HepG2 (cell line): ENCODE results near the gene PDIA6. TPM values are rescaled to one million over a fixed set of nuclear protein-coding genes. Genes with fewer than 3 reads are reported as not detected.

Experiments used
- ATAC-seq: fragments of 200-7000 bp; cut with Tn5 transposase; 3 replicates; pipeline ENCODE4 v1.9.1; 2020; ENCODE audit warnings: mild to moderate bottlenecking, moderate library complexity
- BruUV-seq: library from RNA; stranded (reverse); fragments of 400-500 nt; replicated peaks from 2 replicates; lab custom pipeline; 2021; lab: Mats Ljungman, UMichigan
- CTCF ChIA-PET: fragments of 300-600 bp; formaldehyde crosslinking; extraction: SDS; loops from one replicate; lab custom pipeline; 2021; ENCODE audit warnings: low total read pairs, inconsistent platforms, low intra/inter-chr PET ratio; lab: Yijun Ruan, JAX
- POLR2A ChIA-PET: fragments of 350-600 bp; sonication (Branson Sonifier 250); formaldehyde crosslinking; loops from one replicate; lab custom pipeline; 2020; ENCODE audit warnings: antibody characterized with exemption, inconsistent platforms; lab: Yijun Ruan, JAX
- DNase-seq: peaks from one replicate; pipeline ENCODE4 v3.0.0-alpha.2; 2015; ENCODE audit warnings: low spot score
- FAIRE-seq: peaks from 3 replicates; lab custom pipeline; 2011; peaks lifted over from hg19 to GRCh38; lab: Jason Lieb, UNC
- H2AFZ ChIP-seq: one replicate; pipeline ENCODE4 v1.6.1; 2011; ENCODE audit warnings: low read length, inconsistent platforms
- H3K27ac ChIP-seq: fragments of 300-600 bp; 3 replicates; pipeline ENCODE4 v1.8.0; 2011; ENCODE audit warnings: mixed run types, mild to moderate bottlenecking, mixed read lengths, low read length, inconsistent platforms; ENCODE audit not compliant: insufficient read depth; ENCODE audit errors: extremely low read length
- H3K27me3 ChIP-seq, 2 experiments: fragments of 200-600 bp in 1 of 2; 2 replicates in 1 of 2; 3 replicates in 1 of 2; pipeline versions ENCODE4 v1.6.0 to v1.8.0; 2011; ENCODE audit warnings: low read length in 2 of 2, mild to moderate bottlenecking in 2 of 2, moderate library complexity in 2 of 2, inconsistent platforms in 1 of 2; ENCODE audit not compliant: insufficient read depth in 2 of 2, control insufficient read depth in 1 of 2
- H3K36me3 ChIP-seq, 2 experiments: fragments of 200-600 bp in 1 of 2; replicated peaks in 1 of 2; 2 replicates in 1 of 2; 3 replicates in 1 of 2; pipeline versions ENCODE4 v1.5.1 to v1.8.0; 2011; ENCODE audit warnings: low read length in 2 of 2, inconsistent platforms in 1 of 2; ENCODE audit not compliant: insufficient read depth in 2 of 2, control insufficient read depth in 1 of 2
- H3K4me1 ChIP-seq: 2 replicates; pipeline ENCODE4 v1.5.1; 2012; ENCODE audit warnings: low read length, inconsistent platforms; ENCODE audit not compliant: insufficient read depth
- H3K4me2 ChIP-seq: 2 replicates; pipeline ENCODE4 v1.6.0; 2011; ENCODE audit warnings: low read depth, low read length, inconsistent platforms
- H3K4me3 ChIP-seq, 3 experiments: fragments of 200-600 bp in 1 of 3; sonication (generic), shearing (Covaris generic) in 1 of 3; replicated peaks in 1 of 3; 2 replicates each; pipeline ENCODE4 v1.5.1; 2011 to 2016; ENCODE audit warnings: low read length in 3 of 3, inconsistent platforms in 2 of 3, low read depth in 2 of 3, mild to moderate bottlenecking in 2 of 3, control low read depth in 1 of 3, mixed read lengths in 1 of 3; ENCODE audit not compliant: insufficient read depth in 1 of 3
- H3K79me2 ChIP-seq: one replicate; pipeline ENCODE4 v1.6.1; 2011; ENCODE audit warnings: low read length, inconsistent platforms; ENCODE audit not compliant: insufficient read depth
- H3K9ac ChIP-seq: 2 replicates; pipeline ENCODE4 v1.6.0; 2011; ENCODE audit warnings: mild to moderate bottlenecking, low read depth, low read length, inconsistent platforms; ENCODE audit not compliant: insufficient read depth
- H3K9me3 ChIP-seq: 2 replicates; pipeline ENCODE4 v1.5.1; 2012; ENCODE audit warnings: mild to moderate bottlenecking, low read length
- H4K20me1 ChIP-seq: 2 replicates; pipeline ENCODE4 v1.6.0; 2011; ENCODE audit warnings: inconsistent platforms, mild to moderate bottlenecking, low read length, moderate library complexity; ENCODE audit not compliant: insufficient read depth
- AGO2 ChIP-seq: fragments of 200-400 bp; formaldehyde crosslinking; optimal IDR thresholded peaks from 2 replicates; pipeline ENCODE3; 2017; ENCODE audit warnings: mild to moderate bottlenecking, low read depth, low read length, moderate library complexity
- CENPX ChIP-seq: sonication (generic); formaldehyde crosslinking; IDR thresholded peaks from 2 replicates; pipeline ENCODE4 v1.9.0; 2021; ENCODE audit warnings: mild to moderate bottlenecking, missing genetic modification reagents, moderate library complexity
- HMGXB4 ChIP-seq, 2 experiments: sonication (generic) in 1 of 2; formaldehyde crosslinking in 1 of 2; IDR thresholded peaks; 2 replicates each; pipeline versions ENCODE4 v1.4.0 to v1.6.1; 2018 to 2020; ENCODE audit warnings: missing genetic modification reagents in 2 of 2, borderline replicate concordance in 1 of 2, low read depth in 1 of 2, mild to moderate bottlenecking in 1 of 2, missing biosample characterization in 1 of 2
- KAT2B ChIP-seq: fragments of 150-350 bp; IDR thresholded peaks from 2 replicates; pipeline ENCODE4 v1.6.1; 2014; ENCODE audit warnings: low read depth, low read length, borderline replicate concordance
- KLF6 ChIP-seq: IDR thresholded peaks from 2 replicates; pipeline ENCODE4 v1.8.0; 2016; ENCODE audit warnings: missing biosample characterization, missing genetic modification reagents
- MYPOP ChIP-seq: sonication (generic); formaldehyde crosslinking; IDR thresholded peaks from 2 replicates; pipeline ENCODE4 v1.8.1; 2023; ENCODE audit warnings: mild to moderate bottlenecking, moderate library complexity, missing genetic modification reagents
- NFE2L1 ChIP-seq: sonication (generic); formaldehyde crosslinking; IDR thresholded peaks from 2 replicates; pipeline ENCODE4 v1.4.0; 2020; ENCODE audit warnings: missing genetic modification reagents, mild to moderate bottlenecking, borderline replicate concordance
- NR2F6 ChIP-seq, 2 experiments: IDR thresholded peaks; 2 replicates each; pipeline ENCODE4 v1.6.1; 2016; ENCODE audit warnings: antibody characterized with exemption in 1 of 2, mild to moderate bottlenecking in 1 of 2
- RFX5 ChIP-seq: IDR thresholded peaks from 2 replicates; pipeline ENCODE4 v1.6.1; 2011; ENCODE audit warnings: low read depth, low read length, improper control_type of control experiment
- ZMAT3 ChIP-seq: sonication (generic); formaldehyde crosslinking; conservative IDR thresholded peaks from 2 replicates; pipeline ENCODE4 v1.7.0; 2021; ENCODE audit warnings: missing genetic modification reagents
- ZNF260 ChIP-seq: sonication (generic); formaldehyde crosslinking; IDR thresholded peaks from 2 replicates; pipeline ENCODE4 v1.4.0; 2020; ENCODE audit warnings: missing genetic modification reagents, low read depth, mild to moderate bottlenecking, borderline replicate concordance
- ZNF263 ChIP-seq: sonication (generic); formaldehyde crosslinking; IDR thresholded peaks from 2 replicates; pipeline ENCODE4 v1.4.0; 2020; ENCODE audit warnings: missing genetic modification reagents
- WGBS: methylation state at CpG from one replicate; pipeline ENCODE4 v1.1.6; 2017; ENCODE audit warnings: low lambda C conversion rate; 5-methylcytosine and 5-hydroxymethylcytosine counted together
- in situ Hi-C: cut with HindIII; loops from 2 replicates; pipeline ENCODE4 v1.10.0; 2017; ENCODE audit warnings: low pct_unique_long_range_greater_than_20kb; ENCODE audit not compliant: extremely low pct_ligation_motif_present
- intact Hi-C: fragments of 100-400 bp; cut with micrococcal nuclease; formaldehyde crosslinking; loops from one replicate; pipeline ENCODE4 v1.10.0; 2022; ENCODE audit not compliant: unreplicated experiment
- polyA plus RNA-seq, 8 experiments: library from polyadenylated mRNA; depleted of rRNA in 3 of 8; stranded (reverse) in 7 of 8; unstranded in 1 of 8; fragments of >200 nt; fragmentation: Illumina TruSeq in 4 of 8; extraction: Trizol in 4 of 8; gene quantifications; 2 replicates each; pipeline versions ENCODE4 v1.2.1 to v1.2.3, GENCODE V29; 2011 to 2016; ENCODE audit warnings: low read depth in 4 of 8, missing spikeins in 1 of 8, mixed read lengths in 1 of 8; ENCODE audit not compliant: insufficient read depth in 1 of 8
- total RNA-seq, 5 experiments: library from RNA; depleted of rRNA; stranded (reverse); fragments of >200 nt; fragmentation: Illumina TruSeq; extraction: Trizol; gene quantifications; 2 replicates each; pipeline ENCODE4 v1.2.3, GENCODE V29; 2016; ENCODE audit warnings: low read depth in 1 of 5
- TF ChIP-seq, protein P1 (sequence below): sonication (generic); formaldehyde crosslinking; IDR thresholded peaks from 2 replicates; pipeline ENCODE4 v1.8.0; 2022; ENCODE audit warnings: mild to moderate bottlenecking, missing genetic modification reagents; ENCODE audit not compliant: insufficient replicate concordance

The PDIA6 gene
- total and polyA plus RNA-seq, 2 of the 13 experiments (the other 11 are each of a cell fraction or from before 2014, with no cell fraction given), result 586 to 642 TPM

DNA sequence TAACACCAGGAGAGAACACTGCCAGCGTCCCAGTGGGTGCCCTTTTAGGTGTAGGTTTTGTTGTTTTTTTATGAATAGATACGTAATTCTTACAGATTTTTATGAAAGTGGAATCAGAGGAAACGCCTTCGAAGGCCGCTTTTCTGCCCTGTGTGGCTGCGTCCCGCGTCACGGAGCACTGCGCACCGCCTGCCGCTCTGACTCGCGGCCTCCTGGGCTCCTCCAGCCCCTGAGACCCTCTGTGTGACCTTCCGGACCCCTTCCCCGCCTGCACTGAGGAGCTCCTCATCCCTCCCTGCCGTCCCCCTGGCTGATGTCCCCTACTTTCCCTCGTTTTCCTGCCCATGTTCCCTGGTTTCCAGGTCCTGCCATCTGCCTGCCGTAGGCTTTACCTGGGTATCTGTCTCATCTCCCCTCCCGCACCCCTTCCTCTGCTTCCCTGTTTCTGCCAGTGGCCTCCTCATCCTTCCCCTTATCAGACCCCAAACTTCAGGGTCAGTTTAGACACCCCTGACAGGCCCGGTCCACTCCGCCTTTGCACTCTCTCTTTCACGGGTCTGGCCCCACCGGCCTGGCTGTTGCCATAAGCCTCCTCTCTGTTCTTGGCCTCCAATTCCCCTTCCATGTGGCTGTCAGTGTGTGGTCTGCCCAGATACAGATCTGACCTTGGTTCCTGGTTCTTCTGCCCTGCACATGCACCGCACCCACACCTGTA, 32.7 kb downstream of the PDIA6 start:
- Histone ChIP-seq H2AFZ (no peak overlapping the region), H3K27ac (no peak overlapping the region), H4K20me1 (peaks cover 8% of the 10 kb centered on the region), H3K36me3 (peaks cover 27 to 57% of the 10 kb centered on the region in 2 experiments), H3K9ac (no peak overlapping the region), H3K9me3 (no peaks in the 10 kb centered on the region), H3K79me2 (peaks cover 2% of the 10 kb centered on the region), H3K27me3 (no peaks in the 10 kb centered on the region), H3K4me2 (no peak overlapping the region), H3K4me1 (peaks cover 19% of the 10 kb centered on the region), H3K4me3 (no peak overlapping the region)
- no TSS peak for BruUV-seq
- in situ Hi-C loops (no loop called here), intact Hi-C loops (no loop called here)
- POLR2A ChIA-PET, result no interaction called here
- ATAC-seq, result no peak
- 97% methylated on average over 25 of the region's 25 CpGs for WGBS
- no peak for FAIRE-seq
- DNase-seq, result no peak
- CTCF ChIA-PET, result no interaction called here
- TF ChIP-seq AGO2, result peak; percentile 60
- no peak for TF ChIP-seq NFE2L1
- TF ChIP-seq HMGXB4 (CRISPR knock-in tag; IDR thresholded peaks at IDR 0.05; ENCODE audit: borderline replicate concordance in 1 of 2, low read depth in 1 of 2), result no peak
- no peak for TF ChIP-seq KLF6 (CRISPR knock-in tag)
- no peak for TF ChIP-seq ZNF260
- TF ChIP-seq CENPX (CRISPR knock-in tag), result no peak
- TF ChIP-seq ZNF263 (CRISPR knock-in tag), result no peak
- TF ChIP-seq MYPOP (CRISPR knock-in tag), result no peak
- no peak for TF ChIP-seq KAT2B
- no peak for TF ChIP-seq ZMAT3
- TF ChIP-seq RFX5, result no peak
- TF ChIP-seq, protein P1, sequence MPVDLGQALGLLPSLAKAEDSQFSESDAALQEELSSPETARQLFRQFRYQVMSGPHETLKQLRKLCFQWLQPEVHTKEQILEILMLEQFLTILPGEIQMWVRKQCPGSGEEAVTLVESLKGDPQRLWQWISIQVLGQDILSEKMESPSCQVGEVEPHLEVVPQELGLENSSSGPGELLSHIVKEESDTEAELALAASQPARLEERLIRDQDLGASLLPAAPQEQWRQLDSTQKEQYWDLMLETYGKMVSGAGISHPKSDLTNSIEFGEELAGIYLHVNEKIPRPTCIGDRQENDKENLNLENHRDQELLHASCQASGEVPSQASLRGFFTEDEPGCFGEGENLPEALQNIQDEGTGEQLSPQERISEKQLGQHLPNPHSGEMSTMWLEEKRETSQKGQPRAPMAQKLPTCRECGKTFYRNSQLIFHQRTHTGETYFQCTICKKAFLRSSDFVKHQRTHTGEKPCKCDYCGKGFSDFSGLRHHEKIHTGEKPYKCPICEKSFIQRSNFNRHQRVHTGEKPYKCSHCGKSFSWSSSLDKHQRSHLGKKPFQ (CRISPR knock-in tag), result no peak
- TF ChIP-seq NR2F6 (IDR thresholded peaks at IDR 0.05), result no peak
- TF ChIP-seq NR2F6 (CRISPR knock-in tag; IDR thresholded peaks at IDR 0.05), result no peak
